SHP77 treated with DMSO at 0.1 percent for 48 hours (cell line): Measurements from ENCODE around the gene PHF23.

Source experiments
- DNase-seq: peaks from one replicate; lab custom pipeline; 2025; lab: John Stamatoyannopoulos, UW

The PHF23 gene

DNA sequence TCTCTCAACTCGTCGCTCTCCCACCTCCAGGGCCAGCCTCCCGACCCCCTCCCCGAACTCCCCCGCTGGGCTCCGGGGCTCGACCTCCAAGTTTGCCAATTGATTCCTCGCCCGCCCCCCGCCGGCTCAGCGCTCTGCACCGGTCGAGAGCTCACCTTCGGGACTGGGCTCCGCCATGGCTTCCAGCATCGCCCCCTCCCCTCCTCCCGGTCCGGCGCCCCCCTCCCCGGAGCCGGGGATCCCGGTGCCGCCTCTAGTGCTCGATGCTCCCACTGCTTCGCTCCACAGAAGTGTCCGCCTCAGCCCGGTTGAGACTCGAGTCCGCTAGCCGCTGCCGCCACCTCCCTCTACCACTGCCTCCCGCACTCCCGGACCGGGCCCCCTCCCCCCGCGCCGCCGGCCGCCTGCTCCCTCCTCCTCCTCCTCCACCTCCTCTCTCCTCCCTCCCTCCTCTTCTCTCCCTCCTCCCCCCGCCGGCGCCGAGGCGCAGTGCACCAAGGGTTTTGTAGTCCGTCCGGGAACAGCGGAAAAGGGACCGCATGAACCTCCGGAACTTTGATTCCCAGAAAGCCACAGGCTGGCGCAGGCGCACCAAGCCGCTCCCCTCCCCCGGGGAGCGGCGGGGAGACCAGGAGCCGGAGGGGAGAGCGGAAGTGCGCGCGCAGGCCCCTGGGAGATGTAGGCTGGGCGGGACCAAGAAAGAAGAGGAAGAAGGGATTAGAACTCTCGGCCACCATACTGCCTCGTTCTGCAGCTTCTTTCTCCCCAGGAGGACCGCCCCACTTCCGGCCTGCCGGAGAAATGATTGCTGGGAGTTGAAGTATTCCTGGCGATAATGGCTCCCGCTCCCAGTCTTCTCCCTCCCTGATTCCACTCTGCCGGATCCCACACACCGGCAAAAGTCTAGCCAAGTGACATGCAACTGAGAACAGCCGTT is at the start of gene PHF23:
Gene PHF23 (minus strand): TSS at position 367 of the 937 bp plus-strand sequence. CDS start 178 bp downstream, at position 189.
- DNase-seq = peak; percentile 100

GRCh38 chr17:7285679-7286078 is 46.4 kb upstream of the PHF23 start:
- no peak for DNase-seq

DNA sequence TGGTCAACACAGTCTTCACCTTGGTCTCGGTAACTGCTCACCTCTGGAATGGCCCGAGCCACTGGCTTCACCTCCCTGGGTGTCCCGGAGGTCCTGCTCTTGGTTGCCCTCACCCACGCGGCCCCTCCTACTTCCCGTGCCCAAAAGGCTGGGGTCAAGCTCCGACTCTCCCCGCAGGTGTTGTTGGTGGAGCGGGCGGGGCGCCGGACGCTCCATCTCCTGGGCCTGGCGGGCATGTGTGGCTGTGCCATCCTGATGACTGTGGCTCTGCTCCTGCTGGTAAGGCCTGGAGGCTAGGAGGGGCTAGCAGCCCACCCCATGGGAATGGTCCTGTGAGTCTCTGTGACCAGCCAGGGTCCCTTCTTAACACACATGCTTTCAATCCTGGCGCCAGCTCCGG is 45.7 kb upstream of the PHF23 start:
- DNase-seq = no peak

DNA sequence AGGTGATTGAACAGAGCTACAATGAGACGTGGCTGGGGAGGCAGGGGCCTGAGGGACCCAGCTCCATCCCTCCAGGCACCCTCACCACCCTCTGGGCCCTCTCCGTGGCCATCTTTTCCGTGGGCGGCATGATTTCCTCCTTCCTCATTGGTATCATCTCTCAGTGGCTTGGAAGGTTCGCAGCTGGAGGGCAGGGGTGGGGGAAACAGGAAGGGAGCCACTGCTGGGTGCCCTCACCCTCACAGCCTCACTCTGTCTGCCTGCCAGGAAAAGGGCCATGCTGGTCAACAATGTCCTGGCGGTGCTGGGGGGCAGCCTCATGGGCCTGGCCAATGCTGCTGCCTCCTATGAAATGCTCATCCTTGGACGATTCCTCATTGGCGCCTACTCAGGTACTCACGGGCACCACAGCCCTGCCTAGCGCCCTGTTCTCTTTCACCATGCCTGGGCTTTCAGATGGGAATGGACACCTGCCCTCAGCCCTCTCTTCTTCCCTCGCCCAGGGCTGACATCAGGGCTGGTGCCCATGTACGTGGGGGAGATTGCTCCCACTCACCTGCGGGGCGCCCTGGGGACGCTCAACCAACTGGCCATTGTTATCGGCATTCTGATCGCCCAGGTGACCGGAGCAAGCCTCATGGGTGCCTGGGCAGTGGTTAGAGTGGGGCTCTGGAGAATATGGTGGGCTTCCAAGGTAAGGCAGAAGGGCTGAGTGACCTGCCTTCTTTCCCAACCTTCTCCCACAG is 44.4 kb upstream of the PHF23 start:
- DNase-seq = no peak

DNA sequence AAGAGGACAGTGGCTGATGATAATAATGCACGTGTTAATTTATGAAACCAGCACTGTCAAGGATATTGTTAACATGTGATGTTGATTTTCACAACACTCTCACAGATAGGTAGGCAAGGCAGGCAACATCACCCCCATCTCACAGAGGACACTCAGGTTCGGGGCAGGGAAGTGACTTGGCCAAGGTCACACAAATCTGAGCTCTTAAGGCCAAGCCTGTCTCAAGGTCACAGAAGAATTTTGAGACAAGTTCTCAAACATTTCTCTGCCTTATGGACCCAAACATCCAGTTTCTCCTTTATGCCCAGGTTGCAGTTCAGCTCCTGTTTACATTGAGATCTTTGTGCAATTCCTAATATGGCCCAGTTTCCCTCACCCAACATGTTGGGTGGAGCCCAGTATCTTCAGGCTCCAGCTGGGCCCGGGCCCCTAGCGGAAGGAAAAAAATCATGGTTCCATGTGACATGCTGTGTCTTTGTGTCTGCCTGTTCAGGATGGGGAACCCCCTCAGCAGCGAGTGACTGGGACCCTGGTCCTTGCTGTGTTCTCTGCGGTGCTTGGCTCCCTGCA is 43.6 kb upstream of the PHF23 start:
- DNase-seq = no peak

DNA sequence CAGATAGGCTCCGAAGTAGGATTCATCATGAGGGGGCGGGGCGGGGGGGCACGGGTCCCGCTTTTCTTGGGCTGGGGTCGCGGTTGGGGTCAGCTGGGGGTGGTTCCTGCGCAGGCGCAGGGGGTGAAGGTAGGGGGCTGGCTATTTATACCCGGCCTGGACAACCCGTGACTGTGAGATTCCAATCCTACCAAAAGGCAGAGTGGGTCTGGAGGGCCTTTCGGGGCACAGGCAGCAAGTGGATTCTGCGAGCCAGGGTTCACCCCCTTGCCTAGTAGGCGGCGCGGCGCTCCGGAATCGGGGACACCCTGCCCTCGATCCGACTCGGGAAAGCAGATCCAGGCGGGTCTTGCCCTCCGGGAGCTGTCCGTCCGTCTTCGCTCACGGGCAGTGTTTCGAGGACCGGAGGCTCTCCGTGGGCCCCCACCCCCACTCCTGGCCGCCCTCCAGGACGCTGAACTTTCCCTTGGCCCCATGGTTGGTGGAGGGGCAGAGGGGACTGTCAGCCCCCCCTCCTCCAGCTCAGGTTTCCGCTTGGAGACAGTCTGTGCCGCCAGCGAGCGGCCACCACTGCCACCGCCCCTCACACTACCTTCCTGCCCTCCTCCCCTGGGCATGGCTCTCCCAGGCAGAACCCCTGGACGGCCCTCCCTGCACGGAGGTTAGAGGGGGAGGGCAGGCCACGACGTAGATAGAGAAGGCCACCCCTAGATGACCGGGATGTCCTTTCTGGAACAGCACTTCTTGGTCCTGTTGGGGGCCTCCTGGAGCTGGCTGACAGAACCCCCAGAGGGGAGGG is 42.9 kb upstream of the PHF23 start:
- no peak for DNase-seq

GRCh38 chr17:7281074-7281952 is 42.1 kb upstream of the PHF23 start, which contains the start of gene SLC2A4:
Gene SLC2A4, plus strand, starts transcription at chr17:7281718. Its CDS starts 217 bp downstream, at chr17:7281935.
- peak; percentile 89 for DNase-seq

GRCh38 chr17:7280519-7281073 is 41.3 kb upstream of the PHF23 start:
- DNase-seq = peak; percentile 94

GRCh38 chr17:7279448-7279847 is 40.2 kb upstream of the PHF23 start:
- DNase-seq = no peak

GRCh38 chr17:7266784-7267183 is 27.5 kb upstream of the PHF23 start:
- no peak for DNase-seq

GRCh38 chr17:7263801-7264078 is 24.5 kb upstream of the PHF23 start:
- DNase-seq = no peak

DNA sequence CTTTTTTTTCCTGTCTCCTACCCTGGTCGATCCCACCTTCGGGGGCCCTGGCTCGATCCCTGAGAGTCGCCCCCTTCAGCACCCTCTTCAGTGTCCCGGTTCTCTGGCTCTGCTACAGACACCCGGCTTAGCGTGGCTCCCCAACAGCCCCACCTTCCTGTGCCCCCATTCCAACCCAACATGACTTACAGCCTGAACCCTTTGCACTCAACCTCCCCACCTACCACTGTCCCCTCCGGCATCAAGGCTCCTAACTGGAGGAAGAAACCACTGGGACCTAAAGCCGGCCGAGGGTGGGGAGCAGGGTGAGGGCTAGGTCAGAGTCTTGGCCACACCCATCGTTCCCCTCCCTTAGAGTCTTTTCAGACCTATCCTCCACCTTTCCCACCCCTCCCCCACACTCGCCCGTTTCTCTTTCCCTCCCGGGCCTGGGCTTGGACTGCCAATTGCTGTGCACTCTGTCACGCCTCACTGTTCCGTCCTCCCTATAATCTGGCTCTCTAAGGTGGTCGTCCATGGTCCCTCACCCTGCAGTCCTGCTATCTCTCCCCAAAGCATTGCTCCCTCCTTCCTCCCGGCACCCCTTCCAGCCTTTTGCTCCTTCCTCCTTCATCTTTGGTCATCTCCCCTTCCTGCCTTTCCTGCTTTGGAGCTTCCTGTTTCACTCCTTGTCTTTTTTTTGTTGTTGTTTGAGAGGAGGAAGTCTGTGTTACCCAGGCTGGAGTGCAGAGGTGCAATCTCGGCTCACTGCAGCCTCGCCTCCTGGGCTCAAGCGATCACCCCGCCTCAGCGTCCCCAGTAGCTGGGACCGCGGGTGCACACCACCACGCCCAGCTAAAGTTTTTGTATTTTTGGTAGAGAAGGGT is 23.9 kb upstream of the PHF23 start:
- DNase-seq = no peak

DNA sequence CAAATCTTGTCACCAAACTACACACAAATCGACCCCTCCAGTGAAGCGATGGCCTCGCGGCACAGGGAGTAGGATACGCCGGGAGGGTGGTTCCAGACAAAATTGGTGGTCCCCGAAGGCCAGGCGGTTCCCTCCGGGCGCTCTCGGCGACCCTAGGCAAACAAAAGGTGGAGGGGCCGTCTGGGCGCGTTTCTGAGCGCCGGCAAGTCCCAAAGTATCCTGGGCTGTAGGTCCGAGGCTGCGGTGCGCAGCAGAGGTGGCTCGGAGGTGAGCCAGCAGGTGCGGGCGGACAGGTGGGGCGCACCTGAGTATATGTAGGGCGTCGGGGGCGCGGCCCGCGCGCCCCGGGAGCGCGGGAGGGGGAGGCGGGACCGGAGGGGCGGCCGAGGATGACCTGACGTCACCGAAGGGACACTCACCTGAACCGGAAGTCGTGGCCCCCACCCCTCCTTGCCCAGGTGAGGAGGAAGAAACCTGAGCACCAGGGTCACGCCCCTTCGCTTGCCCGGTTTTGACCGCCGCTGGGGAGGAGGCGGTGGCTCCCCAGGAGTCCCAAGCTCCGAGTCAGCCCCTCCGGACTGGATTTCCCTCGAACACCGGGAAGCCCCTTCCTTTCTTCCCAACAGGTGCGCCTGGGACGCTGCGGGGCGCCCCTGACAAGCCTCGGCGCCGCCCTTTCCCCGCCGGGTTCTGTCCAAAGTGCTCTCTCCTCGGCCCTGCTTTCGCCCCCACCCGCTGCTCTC is 23.1 kb upstream of the PHF23 start, which contains the start of gene CLDN7:
Gene CLDN7 (minus strand): TSS at position 287 of the 743 bp plus-strand sequence. CDS start 435 bp downstream, outside the sequence.
- DNase-seq = no peak

GRCh38 chr17:7261379-7262191 is 22.3 kb upstream of the PHF23 start:
- DNase-seq = no peak

DNA sequence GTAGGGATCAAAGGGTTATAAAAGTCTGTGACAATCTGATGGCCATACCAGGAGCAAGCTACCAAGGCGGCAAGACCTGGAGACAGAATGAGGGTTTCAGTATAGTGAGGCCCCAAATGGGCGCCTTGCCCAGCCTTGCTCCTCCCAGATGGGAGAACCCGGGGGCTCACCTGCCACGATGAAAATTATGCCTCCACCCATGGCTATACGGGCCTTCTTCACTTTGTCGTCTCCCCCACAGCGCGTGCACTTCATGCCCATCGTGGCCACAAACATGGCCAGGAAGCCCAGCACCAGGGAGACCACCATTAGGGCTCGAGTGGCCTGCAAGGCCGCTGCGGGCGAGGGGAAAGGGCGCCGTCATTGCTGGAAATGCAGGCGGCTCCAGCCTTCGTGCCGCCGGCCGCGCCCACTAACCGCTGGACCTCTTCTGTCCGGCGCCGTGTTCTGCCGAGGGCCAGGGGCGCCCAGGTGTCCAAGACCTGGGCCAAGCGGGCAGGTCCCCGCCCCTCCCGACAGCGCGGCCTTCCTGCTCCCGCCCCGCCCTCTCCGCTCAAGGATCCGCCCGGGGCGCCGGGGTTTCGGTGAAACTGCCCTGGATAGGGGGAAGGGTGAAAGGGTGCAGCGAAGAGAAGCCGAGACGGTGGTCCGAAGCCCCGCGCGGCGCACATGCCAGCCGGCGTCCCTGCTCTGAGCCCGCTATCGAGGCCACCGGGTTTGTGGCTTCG is 21.6 kb upstream of the PHF23 start:
- DNase-seq = no peak

DNA sequence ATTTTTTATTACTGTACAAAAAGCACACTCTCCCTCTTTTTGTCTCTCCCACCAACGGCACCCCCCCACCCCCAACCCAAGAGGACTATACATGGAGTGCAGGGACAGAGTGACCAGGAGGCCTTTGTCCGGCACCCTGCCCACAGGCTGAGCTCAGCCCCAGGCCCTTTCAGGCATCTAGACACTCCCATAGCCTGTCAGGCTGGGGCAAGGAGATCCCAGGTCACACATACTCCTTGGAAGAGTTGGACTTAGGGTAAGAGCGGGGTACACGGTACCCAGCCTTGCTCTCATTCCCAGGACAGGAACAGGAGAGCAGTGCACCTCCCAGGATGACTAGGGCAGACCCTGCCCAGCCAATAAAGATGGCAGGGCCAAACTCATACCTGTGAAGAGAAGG is 20.9 kb upstream of the PHF23 start:
- DNase-seq = no peak

DNA sequence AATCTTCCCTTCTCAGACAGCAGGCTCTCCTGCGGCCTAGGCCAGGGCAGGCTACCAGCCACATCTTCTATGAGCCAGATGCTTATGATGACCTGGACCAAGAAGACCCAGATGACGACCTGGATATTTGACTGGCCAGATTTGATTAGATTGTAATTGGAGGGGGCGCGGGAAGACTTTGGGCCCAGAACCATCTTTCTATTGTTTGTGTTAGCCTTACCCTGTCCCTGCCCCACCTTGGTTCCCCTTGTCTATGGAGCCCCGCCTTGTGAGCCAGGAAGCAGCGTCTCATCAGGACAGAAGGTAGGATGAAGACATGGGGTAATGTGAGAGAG is 20.3 kb upstream of the PHF23 start:
- DNase-seq = no peak
